Liver (tissue), 9 donors: ENCODE data around the gene YARS2. TPM values are rescaled to one million over a fixed set of nuclear protein-coding genes. Genes with fewer than 3 reads are reported as not detected.

Experiments used
- DNase-seq: peaks from one replicate; pipeline ENCODE4 v3.0.0-alpha.2; 2017; ENCODE audit warnings: low spot score
- H3K27ac ChIP-seq, 2 donors: one replicate each; pipeline ENCODE4 v1.7.0; 2013; ENCODE audit warnings: inconsistent platforms in 2 of 2, low read length in 2 of 2, control low read depth in 1 of 2, low read depth in 1 of 2, mild to moderate bottlenecking in 1 of 2
- H3K27me3 ChIP-seq, 4 donors: one replicate each; pipeline versions ENCODE4 v1.6.1 to v1.7.0; 2013; ENCODE audit warnings: low read length in 3 of 4, inconsistent platforms in 1 of 4, mild to moderate bottlenecking in 1 of 4, moderate library complexity in 1 of 4; ENCODE audit not compliant: control insufficient read depth in 4 of 4, insufficient read depth in 4 of 4
- H3K36me3 ChIP-seq, 4 donors: one replicate each; pipeline versions ENCODE4 v1.6.1 to v1.7.0; 2013; ENCODE audit warnings: low read length in 3 of 4, mild to moderate bottlenecking in 3 of 4, low read depth in 1 of 4, moderate library complexity in 1 of 4; ENCODE audit not compliant: control insufficient read depth in 4 of 4, insufficient read depth in 3 of 4
- H3K4me1 ChIP-seq, 4 donors: one replicate each; pipeline versions ENCODE4 v1.6.1 to v1.7.0; 2013; ENCODE audit warnings: low read length in 3 of 4, mild to moderate bottlenecking in 3 of 4, moderate library complexity in 1 of 4; ENCODE audit not compliant: control insufficient read depth in 4 of 4, insufficient read depth in 4 of 4
- H3K4me3 ChIP-seq, 3 donors: one replicate each; pipeline versions ENCODE4 v1.6.1 to v1.7.0; 2013; ENCODE audit warnings: low read length in 3 of 3, control low read depth in 1 of 3, low read depth in 1 of 3, mild to moderate bottlenecking in 1 of 3
- H3K9ac ChIP-seq, 2 donors: one replicate each; pipeline ENCODE4 v1.7.0; 2013; ENCODE audit warnings: low read length in 2 of 2, mild to moderate bottlenecking in 2 of 2, moderate library complexity in 2 of 2, control low read depth in 1 of 2, low read depth in 1 of 2
- H3K9me3 ChIP-seq, 4 donors: one replicate each; pipeline versions ENCODE4 v1.6.1 to v1.7.0; 2013; ENCODE audit warnings: low read length in 3 of 4; ENCODE audit not compliant: control insufficient read depth in 4 of 4
- EGR1 ChIP-seq, 2 donors: IDR thresholded peaks; 2 replicates each; pipeline ENCODE4 v1.6.1; 2016 to 2018; ENCODE audit warnings: antibody characterized with exemption in 2 of 2, low read depth in 2 of 2
- FOXA1 ChIP-seq: IDR thresholded peaks from 2 replicates; pipeline ENCODE4 v1.6.1; 2016; ENCODE audit warnings: antibody characterized with exemption
- FOXA2 ChIP-seq: IDR thresholded peaks from 2 replicates; pipeline ENCODE4 v1.6.1; 2016; ENCODE audit warnings: antibody characterized with exemption
- GABPA ChIP-seq, 2 donors: IDR thresholded peaks in 1 of 2; conservative IDR thresholded peaks in 1 of 2; 2 replicates each; pipeline ENCODE4 v1.6.1; 2016; ENCODE audit warnings: antibody characterized with exemption in 2 of 2, mild to moderate bottlenecking in 1 of 2, moderate library complexity in 1 of 2
- HNF4A ChIP-seq, 2 donors: conservative IDR thresholded peaks; 2 replicates each; pipeline ENCODE4 v1.6.1; 2016; ENCODE audit warnings: antibody characterized with exemption in 2 of 2, mild to moderate bottlenecking in 2 of 2
- HNF4G ChIP-seq: IDR thresholded peaks from 2 replicates; pipeline ENCODE4 v1.6.1; 2016; ENCODE audit warnings: antibody characterized with exemption
- JUND ChIP-seq, 2 donors: IDR thresholded peaks; 2 replicates each; pipeline ENCODE4 v1.6.1; 2016; ENCODE audit warnings: antibody characterized with exemption in 2 of 2
- NR2F2 ChIP-seq: IDR thresholded peaks from 2 replicates; pipeline ENCODE4 v1.6.1; 2016; ENCODE audit warnings: antibody characterized with exemption
- RAD21 ChIP-seq, 2 donors: IDR thresholded peaks; 2 replicates each; pipeline ENCODE4 v1.6.1; 2016; ENCODE audit warnings: antibody characterized with exemption in 2 of 2, mild to moderate bottlenecking in 2 of 2
- RXRA ChIP-seq, 2 donors: IDR thresholded peaks; 2 replicates each; pipeline ENCODE4 v1.6.1; 2017 to 2018; ENCODE audit warnings: antibody characterized with exemption in 2 of 2, mild to moderate bottlenecking in 1 of 2
- SP1 ChIP-seq: IDR thresholded peaks from 2 replicates; pipeline ENCODE4 v1.6.1; 2018; ENCODE audit warnings: antibody characterized with exemption, mild to moderate bottlenecking
- TAF1 ChIP-seq: conservative IDR thresholded peaks from 2 replicates; pipeline ENCODE4 v1.6.1; 2016; ENCODE audit warnings: antibody characterized with exemption, mild to moderate bottlenecking
- YY1 ChIP-seq: IDR thresholded peaks from 2 replicates; pipeline ENCODE4 v1.6.1; 2016; ENCODE audit warnings: antibody characterized with exemption, mild to moderate bottlenecking
- WGBS: extraction: QIAGEN DNeasy Blood & Tissue Kit; methylation state at CpG from one replicate; pipeline ENCODE4 v1.1.7; 2013; 5-methylcytosine and 5-hydroxymethylcytosine counted together
- polyA plus RNA-seq, 2 donors: library from polyadenylated mRNA; stranded (reverse) in 1 of 2; unstranded in 1 of 2; fragments of 200-250 nt in 1 of 2; fragments of >200 nt in 1 of 2; fragmentation: Nextera tagmentation in 1 of 2; extraction: Ambion mirVana in 1 of 2; gene quantifications; one replicate each; pipeline versions ENCODE4 v1.2.1 to v1.2.3, GENCODE V29; 2013 to 2015
- total RNA-seq, 2 donors: library from RNA; depleted of rRNA; stranded (reverse); fragments of >200 nt; gene quantifications; one replicate each; pipeline ENCODE4 v1.2.3, GENCODE V29; 2014
- TF ChIP-seq, protein P1 (sequence below): IDR thresholded peaks from 2 replicates; pipeline ENCODE4 v1.6.1; 2016; ENCODE audit warnings: antibody characterized with exemption
- TF ChIP-seq, protein P2 (sequence below): IDR thresholded peaks from 2 replicates; pipeline ENCODE4 v1.6.1; 2016; ENCODE audit warnings: antibody characterized with exemption
- TF ChIP-seq, protein P3 (sequence below): fragments of 150-350 bp; IDR thresholded peaks from 2 replicates; pipeline ENCODE4 v1.5.1; 2017; ENCODE audit warnings: improper control_type of control experiment, low read depth, low read length; ENCODE audit not compliant: missing input control
- TF ChIP-seq, protein P4 (sequence below): IDR thresholded peaks from 2 replicates; pipeline ENCODE4 v1.6.1; 2016; ENCODE audit warnings: antibody characterized with exemption
- TF ChIP-seq, protein P5 (sequence below): IDR thresholded peaks from 2 replicates; pipeline ENCODE4 v1.6.1; 2016; ENCODE audit warnings: antibody characterized with exemption, mild to moderate bottlenecking
- donor health status: healthy.
- donor health status: healthy.
- donor health status: healthy.
- donor health status: healthy.
- donor health status: healthy.

Gene YARS2
- total and polyA plus RNA-seq, 4 donors = 7.4 to 16.4 (median 10.4) TPM

DNA sequence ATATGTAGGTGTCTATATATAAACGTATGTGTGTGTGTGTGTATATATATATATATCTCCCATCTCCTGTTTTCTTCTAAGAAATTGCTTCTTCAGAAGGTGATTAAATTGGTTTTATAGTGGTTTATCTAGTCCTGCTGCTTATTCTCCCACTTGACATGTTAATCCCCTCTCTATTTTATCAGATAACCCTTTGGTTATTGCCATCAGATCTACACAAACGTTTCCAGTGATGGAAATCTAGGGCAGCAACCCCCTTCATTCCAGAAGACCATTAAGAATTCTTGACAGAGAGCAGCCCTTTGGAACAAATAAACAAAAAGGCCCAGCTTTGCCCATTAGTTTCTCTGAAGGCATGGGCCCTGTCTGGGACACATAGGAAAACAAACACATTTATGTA, 34.2 kb upstream of the YARS2 start:
- 62% methylated on average over 2 of the region's 2 CpGs for whole genome bisulfite sequencing

DNA sequence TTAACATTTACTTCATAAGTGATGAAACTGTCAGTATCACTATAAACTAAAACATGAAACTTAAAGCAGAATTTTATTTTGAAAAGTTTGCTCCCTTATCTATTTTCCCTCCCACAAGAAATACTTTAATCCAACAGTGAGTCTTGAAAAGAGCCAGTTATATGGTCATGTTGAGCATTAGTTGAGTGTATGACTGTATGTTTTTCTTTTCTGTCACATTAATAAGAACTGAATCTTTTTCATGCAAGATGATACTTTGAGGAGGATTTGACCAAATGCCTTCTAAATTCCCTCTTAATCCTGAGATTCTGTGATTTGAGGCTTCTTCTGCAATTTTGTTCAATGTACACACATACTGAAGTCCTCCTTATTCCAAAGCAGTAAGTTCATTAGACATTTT, 33.7 kb upstream of the YARS2 start:
- H3K27ac ChIP-seq = no peak overlapping the region
- no peak overlapping the region for H3K9ac ChIP-seq
- H3K27me3 ChIP-seq = no peaks in the 10 kb centered on the region
- no peak overlapping the region for H3K4me3 ChIP-seq
- H3K4me1 ChIP-seq = no peaks in the 10 kb centered on the region
- DNase-seq = no peak
- TF ChIP-seq NR2F2 (no peak), TAF1 (no peak), RXRA (IDR thresholded peaks at IDR 0.05) (no peak), YY1 (no peak)
- TF ChIP-seq, protein P1, sequence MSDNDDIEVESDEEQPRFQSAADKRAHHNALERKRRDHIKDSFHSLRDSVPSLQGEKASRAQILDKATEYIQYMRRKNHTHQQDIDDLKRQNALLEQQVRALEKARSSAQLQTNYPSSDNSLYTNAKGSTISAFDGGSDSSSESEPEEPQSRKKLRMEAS = no peak
- H3K9me3 ChIP-seq = no peaks in the 10 kb centered on the region
- H3K36me3 ChIP-seq = peaks cover 2 to 25% (median 11%) of the 10 kb centered on the region in 4 donors

More for the DNA sequence above, 34.2 kb upstream of the YARS2 start:
- Histone ChIP-seq H3K9ac (no peak overlapping the region), H3K27ac (no peak overlapping the region), H3K36me3 (peaks cover 2 to 30% (median 13%) of the 10 kb centered on the region in 4 donors), H3K27me3 (no peaks in the 10 kb centered on the region), H3K4me1 (no peaks in the 10 kb centered on the region), H3K9me3 (no peaks in the 10 kb centered on the region), H3K4me3 (no peak overlapping the region)
- TF ChIP-seq HNF4G (no peak), SP1 (no peak), RXRA (IDR thresholded peaks at IDR 0.05) (no peak)
- TF ChIP-seq, protein P2, sequence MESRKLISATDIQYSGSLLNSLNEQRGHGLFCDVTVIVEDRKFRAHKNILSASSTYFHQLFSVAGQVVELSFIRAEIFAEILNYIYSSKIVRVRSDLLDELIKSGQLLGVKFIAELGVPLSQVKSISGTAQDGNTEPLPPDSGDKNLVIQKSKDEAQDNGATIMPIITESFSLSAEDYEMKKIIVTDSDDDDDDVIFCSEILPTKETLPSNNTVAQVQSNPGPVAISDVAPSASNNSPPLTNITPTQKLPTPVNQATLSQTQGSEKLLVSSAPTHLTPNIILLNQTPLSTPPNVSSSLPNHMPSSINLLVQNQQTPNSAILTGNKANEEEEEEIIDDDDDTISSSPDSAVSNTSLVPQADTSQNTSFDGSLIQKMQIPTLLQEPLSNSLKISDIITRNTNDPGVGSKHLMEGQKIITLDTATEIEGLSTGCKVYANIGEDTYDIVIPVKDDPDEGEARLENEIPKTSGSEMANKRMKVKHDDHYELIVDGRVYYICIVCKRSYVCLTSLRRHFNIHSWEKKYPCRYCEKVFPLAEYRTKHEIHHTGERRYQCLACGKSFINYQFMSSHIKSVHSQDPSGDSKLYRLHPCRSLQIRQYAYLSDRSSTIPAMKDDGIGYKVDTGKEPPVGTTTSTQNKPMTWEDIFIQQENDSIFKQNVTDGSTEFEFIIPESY = no peak
- DNase-seq = no peak

DNA sequence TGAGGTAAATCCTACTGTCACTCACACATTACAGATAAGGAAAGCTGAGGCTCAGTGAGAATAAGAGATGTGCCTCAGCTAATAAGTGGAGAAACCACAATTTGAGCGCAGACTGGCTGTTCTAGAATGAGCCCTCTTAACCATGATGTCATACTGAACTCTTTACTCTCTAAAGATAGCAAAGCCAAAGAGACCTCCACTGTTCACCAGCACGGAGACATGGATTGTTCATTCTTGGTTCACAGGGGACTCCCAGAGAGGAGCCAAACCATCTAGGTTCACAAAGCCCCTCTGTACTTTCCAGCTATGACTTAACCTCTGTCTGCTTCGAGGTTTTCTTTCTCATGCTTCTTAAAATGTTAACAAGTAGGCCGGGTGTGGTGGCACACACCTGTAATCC, 32.7 kb upstream of the YARS2 start:
- Histone ChIP-seq H3K4me3 (no peak overlapping the region), H3K27me3 (no peaks in the 10 kb centered on the region), H3K4me1 (no peaks in the 10 kb centered on the region), H3K27ac (no peak overlapping the region), H3K9ac (no peak overlapping the region), H3K36me3 (peaks cover 0 to 22% (median 8%) of the 10 kb centered on the region in 4 donors), H3K9me3 (no peaks in the 10 kb centered on the region)
- TF ChIP-seq, protein P3, sequence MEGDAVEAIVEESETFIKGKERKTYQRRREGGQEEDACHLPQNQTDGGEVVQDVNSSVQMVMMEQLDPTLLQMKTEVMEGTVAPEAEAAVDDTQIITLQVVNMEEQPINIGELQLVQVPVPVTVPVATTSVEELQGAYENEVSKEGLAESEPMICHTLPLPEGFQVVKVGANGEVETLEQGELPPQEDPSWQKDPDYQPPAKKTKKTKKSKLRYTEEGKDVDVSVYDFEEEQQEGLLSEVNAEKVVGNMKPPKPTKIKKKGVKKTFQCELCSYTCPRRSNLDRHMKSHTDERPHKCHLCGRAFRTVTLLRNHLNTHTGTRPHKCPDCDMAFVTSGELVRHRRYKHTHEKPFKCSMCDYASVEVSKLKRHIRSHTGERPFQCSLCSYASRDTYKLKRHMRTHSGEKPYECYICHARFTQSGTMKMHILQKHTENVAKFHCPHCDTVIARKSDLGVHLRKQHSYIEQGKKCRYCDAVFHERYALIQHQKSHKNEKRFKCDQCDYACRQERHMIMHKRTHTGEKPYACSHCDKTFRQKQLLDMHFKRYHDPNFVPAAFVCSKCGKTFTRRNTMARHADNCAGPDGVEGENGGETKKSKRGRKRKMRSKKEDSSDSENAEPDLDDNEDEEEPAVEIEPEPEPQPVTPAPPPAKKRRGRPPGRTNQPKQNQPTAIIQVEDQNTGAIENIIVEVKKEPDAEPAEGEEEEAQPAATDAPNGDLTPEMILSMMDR = no peak
- TF ChIP-seq TAF1 (no peak), GABPA (IDR thresholded peaks at IDR 0.05 in 1 of 2, conservative IDR thresholded peaks at IDR 0.05 in 1 of 2) (no peak), NR2F2 (no peak), HNF4A (conservative IDR thresholded peaks at IDR 0.05) (no peak), RXRA (IDR thresholded peaks at IDR 0.05) (no peak), EGR1 (IDR thresholded peaks at IDR 0.05; ENCODE audit: low read depth in 2 of 2) (no peak), JUND (IDR thresholded peaks at IDR 0.05) (no peak), SP1 (no peak), YY1 (no peak), FOXA1 (no peak), RAD21 (IDR thresholded peaks at IDR 0.05) (no peak), FOXA2 (no peak), HNF4G (no peak)
- TF ChIP-seq, protein P4, sequence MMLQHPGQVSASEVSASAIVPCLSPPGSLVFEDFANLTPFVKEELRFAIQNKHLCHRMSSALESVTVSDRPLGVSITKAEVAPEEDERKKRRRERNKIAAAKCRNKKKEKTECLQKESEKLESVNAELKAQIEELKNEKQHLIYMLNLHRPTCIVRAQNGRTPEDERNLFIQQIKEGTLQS = no peak
- TF ChIP-seq, protein P2 = no peak
- TF ChIP-seq, protein P5, sequence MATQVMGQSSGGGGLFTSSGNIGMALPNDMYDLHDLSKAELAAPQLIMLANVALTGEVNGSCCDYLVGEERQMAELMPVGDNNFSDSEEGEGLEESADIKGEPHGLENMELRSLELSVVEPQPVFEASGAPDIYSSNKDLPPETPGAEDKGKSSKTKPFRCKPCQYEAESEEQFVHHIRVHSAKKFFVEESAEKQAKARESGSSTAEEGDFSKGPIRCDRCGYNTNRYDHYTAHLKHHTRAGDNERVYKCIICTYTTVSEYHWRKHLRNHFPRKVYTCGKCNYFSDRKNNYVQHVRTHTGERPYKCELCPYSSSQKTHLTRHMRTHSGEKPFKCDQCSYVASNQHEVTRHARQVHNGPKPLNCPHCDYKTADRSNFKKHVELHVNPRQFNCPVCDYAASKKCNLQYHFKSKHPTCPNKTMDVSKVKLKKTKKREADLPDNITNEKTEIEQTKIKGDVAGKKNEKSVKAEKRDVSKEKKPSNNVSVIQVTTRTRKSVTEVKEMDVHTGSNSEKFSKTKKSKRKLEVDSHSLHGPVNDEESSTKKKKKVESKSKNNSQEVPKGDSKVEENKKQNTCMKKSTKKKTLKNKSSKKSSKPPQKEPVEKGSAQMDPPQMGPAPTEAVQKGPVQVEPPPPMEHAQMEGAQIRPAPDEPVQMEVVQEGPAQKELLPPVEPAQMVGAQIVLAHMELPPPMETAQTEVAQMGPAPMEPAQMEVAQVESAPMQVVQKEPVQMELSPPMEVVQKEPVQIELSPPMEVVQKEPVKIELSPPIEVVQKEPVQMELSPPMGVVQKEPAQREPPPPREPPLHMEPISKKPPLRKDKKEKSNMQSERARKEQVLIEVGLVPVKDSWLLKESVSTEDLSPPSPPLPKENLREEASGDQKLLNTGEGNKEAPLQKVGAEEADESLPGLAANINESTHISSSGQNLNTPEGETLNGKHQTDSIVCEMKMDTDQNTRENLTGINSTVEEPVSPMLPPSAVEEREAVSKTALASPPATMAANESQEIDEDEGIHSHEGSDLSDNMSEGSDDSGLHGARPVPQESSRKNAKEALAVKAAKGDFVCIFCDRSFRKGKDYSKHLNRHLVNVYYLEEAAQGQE = no peak
- TF ChIP-seq, protein P1 = no peak
- 77% methylated on average over 4 of the region's 4 CpGs for WGBS
- no peak for DNase-seq
